Stimulated activated CD8-positive, alpha-beta memory T cell treated with anti-CD3 and anti-CD28 coated beads, Interleukin-7, amount 100 ng/mL, for 4 hours (primary cell): ENCODE data around the gene FILIP1.

Source experiments
- DNase-seq, 2 donors: peaks; one replicate each; pipeline ENCODE4 v3.0.0-alpha.2; 2020; ENCODE audit warnings: low read depth in 2 of 2

The FILIP1 gene, protein sequence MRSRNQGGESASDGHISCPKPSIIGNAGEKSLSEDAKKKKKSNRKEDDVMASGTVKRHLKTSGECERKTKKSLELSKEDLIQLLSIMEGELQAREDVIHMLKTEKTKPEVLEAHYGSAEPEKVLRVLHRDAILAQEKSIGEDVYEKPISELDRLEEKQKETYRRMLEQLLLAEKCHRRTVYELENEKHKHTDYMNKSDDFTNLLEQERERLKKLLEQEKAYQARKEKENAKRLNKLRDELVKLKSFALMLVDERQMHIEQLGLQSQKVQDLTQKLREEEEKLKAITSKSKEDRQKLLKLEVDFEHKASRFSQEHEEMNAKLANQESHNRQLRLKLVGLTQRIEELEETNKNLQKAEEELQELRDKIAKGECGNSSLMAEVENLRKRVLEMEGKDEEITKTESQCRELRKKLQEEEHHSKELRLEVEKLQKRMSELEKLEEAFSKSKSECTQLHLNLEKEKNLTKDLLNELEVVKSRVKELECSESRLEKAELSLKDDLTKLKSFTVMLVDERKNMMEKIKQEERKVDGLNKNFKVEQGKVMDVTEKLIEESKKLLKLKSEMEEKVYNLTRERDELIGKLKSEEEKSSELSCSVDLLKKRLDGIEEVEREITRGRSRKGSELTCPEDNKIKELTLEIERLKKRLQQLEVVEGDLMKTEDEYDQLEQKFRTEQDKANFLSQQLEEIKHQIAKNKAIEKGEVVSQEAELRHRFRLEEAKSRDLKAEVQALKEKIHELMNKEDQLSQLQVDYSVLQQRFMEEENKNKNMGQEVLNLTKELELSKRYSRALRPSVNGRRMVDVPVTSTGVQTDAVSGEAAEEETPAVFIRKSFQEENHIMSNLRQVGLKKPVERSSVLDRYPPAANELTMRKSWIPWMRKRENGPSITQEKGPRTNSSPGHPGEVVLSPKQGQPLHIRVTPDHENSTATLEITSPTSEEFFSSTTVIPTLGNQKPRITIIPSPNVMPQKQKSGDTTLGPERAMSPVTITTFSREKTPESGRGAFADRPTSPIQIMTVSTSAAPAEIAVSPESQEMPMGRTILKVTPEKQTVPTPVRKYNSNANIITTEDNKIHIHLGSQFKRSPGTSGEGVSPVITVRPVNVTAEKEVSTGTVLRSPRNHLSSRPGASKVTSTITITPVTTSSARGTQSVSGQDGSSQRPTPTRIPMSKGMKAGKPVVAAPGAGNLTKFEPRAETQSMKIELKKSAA (N-terminal part only)

DNA sequence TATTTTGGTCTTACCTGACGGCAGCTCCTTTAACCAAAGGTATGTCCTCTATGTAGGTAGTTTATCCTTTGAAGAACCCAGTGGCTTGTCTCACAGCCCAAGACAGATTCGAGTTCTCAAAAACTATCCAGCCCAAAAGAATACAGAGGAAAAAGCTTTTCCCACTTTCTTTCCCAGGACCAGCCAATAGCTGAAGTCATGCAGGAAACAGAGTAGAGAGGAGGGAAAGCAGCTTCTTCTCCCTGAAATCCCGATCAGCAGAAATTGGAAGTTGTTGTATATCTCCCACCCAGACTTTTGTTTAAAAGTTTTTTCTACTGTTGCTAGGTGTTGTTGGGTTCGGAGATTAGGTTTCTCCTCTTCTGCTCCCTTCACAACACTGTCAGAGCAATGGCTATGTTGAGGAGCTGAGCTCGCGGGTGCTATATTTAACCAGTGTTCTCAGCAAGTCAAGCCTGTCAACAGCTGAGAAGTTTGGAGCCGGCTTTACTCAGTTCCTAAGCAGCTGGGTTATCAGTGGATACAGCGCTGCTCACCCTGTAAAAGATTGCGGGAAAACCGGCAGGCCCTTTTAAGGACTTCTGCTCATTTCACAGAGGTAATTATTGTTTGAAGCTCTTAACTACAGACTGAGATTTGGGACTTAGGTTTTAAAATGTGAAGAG lies at the start of gene FILIP1:
Gene FILIP1 (minus strand): TSS at position 401 of the 665 bp plus-strand sequence. CDS start 78,828 bp downstream, outside the sequence.
- no peak for DNase-seq

DNA sequence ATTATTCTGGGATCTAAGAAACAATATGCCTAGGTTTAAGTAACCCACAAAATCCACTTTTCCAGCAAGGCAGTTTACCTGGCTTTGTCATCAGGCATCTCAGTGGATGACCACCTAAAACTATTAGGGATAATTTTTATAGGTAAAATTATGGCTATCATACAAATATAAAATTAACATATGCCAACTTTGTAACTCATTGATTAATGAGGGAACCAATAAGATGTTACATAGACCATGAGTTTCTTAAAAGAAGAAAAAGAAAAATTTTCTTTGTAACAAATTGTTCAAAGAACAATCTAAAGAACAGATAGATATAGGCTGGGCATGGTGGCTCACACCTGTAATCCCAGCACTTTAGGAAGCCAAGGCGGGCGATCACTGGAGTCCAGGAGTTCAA lies 49.7 kb upstream of the FILIP1 start:
- DNase-seq, result no peak

DNA sequence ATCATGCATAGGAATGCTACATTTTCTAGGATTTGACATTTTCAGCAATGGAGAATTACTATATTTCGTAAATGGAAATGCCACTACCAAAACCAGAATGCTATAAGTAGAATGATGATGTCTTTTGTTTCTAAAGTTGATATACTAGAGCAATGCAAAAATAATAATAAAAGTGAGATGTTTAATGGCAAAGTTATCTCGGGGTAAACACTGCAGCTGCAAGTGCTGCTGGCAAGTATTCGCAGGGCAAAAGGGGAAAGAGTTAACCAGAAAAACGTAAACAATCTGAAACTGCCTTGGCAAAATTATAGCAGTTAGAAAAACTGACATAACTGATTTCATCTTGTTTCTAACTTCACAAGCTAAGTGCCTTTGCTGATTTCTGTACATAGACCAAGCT lies 45.5 kb upstream of the FILIP1 start:
- DNase-seq, result no peak

DNA sequence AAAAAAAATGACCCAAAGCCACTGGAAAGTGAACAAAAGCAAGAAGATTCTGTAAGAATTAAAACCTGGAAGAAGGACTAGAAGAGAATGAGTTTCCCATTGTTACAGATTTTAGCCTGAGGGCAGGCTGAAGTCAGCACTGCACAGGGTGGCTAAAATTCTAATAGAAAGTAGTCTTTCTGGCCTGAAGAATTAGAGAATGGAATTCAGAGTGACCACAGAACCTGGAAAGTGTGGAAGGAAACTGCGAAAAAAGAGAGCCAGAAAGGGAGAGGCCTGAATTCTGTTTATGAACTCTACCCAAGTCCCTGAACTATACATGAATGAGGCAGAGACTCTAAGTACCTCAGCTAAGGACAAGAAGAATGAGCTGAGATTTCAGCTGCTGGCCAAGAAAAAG lies 38.9 kb upstream of the FILIP1 start:
- no peak for DNase-seq

DNA sequence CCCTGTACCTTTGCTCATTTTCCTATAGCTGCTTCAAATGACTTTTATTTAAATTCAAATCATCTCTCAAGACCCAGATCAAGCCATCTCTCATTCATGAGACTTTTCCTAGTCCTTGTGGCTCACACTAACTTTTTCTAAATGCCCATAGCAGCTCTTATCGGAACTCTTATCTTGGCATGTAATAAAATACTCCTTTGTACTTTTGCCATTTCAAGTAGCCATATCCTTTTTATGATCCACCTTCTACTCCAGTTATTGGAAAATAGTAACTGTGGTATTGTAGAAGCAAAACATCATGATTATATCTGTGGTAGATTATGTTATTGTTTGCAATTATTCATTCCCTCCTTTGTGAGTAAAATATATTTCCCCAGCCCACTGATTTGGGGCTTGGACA lies 37.6 kb upstream of the FILIP1 start:
- DNase-seq, result no peak

DNA sequence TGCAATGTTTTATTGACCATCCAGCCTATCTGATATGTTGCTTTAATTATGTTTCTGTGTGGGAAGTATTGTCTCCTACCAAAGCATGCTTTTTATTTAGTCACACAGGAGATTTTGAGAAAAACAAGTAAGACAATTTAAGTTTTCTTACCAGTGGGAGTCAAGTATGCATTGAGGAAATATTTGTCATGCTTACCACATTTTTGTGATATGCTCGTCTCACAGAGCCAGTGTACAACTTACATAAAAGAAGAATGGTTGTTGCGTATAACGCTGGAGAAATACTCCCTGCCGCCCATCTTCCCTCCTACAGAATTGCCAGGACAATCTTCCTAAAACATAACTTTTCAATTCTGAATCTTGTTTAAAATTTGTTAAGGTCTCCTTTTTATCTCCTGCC lies 37.1 kb upstream of the FILIP1 start:
- no peak for DNase-seq

DNA sequence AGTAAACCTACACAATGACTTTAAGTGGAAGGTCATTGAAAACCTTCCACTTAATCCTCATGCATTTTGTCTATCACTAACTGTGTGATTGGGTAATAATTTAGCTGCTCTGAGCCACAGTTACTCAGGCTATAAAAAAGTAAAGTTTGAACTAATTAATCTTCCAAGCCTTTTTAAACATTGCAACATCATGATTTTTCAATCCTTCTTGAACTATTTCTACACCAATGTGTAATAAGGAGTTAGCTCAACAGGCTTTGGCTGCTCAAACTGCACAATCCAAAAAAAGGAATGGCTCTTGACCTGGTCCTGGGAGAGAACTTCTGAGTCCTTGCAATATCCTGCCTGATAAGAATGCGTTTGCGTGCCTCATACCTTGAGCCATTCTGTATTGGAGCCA lies 34.8 kb upstream of the FILIP1 start:
- no peak for DNase-seq

DNA sequence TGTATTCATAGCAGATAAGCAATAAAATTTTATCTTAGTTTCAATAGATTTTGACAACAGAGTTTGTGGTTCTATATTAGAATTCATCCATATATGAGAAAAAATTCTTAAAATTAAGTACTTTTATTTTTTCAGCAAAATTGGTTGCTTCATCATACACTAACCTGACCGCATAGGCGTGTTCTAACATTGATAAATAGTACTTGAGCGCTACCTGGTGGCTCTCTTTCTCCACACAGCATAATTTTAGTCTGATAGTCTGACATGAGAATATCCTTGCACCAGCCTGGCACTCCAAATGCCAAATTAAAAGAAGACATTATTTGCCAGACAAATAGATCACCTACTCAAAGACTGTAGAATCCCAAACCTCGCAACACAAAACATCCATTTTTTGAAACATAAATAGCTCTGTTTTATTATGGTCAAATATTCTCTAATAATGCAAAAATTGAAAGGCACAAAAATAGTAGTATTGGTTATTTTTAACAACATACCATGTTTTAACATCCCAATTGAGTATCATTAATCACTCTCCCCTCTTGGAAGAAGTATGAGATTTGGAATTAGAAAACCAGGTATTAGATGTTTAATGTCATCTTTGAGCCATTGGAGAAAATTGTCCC lies 33.0 kb upstream of the FILIP1 start:
- DNase-seq, result peak in 1 of 2 donors; percentile 9

DNA sequence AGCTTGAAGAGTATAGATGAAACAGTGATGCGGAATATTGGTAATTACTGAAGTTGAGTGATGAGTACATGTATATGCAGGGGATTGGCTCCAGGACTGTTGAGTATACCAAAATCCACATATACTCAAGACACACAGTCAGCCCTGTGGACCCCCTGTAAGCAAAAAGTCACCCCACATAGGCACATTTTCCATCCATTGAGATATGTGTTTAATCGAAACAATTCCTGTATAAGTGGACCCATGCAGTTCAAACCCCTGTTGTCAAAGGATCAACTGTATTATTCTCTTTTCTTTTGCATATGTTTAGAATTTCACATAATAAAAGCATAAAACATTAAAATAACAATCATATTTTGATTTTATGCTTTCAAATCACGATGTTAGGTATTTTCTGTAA lies 32.1 kb upstream of the FILIP1 start:
- no peak for DNase-seq

DNA sequence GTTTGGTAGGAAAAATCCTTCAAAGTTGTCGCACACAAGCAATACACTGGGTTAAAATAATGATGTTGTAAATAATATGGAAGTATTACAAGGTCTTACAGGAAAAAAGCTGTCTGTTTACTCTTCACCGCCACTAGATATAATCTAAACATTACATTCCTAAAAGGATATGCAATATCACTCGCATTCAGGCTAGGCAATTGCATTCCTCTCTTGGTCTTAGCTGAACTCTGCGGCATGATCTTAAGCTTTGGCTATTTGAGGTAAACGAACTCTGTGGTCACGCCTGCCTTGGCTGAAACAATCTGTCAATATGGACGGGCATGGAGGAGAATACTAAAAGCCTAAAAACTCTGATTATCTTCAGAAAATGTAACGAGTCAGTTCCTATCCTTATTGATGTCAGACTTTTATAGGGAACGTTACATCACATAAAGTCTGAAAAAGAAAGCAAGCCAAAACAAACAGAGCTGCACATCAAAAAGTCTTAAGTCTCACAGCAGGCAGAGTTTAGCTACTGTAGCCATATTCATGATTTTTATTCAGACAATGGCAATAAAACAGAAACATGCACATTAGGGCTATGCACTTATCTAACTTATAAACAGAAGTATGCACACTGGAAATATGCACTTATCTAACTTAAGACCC lies 30.8 kb upstream of the FILIP1 start:
- no peak for DNase-seq

DNA sequence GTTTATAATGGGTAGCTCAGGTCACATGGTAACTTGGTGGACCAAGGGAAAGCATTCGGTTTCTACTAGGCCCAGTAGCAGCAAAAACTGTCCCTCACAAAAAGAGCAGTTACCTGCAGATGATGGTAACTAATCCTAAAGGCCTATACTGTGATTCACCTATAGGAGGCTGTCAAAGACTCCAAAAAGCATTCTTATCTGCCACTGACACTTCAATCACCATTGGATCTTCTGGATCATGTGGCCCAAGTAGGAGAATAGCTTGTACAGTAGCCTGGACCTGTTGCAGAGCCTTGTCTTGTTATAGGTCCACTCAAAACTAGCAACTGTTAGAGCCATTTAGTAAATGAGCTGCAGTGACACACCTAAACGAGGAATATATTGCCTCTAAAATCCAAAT lies 23.2 kb upstream of the FILIP1 start:
- DNase-seq, result no peak

DNA sequence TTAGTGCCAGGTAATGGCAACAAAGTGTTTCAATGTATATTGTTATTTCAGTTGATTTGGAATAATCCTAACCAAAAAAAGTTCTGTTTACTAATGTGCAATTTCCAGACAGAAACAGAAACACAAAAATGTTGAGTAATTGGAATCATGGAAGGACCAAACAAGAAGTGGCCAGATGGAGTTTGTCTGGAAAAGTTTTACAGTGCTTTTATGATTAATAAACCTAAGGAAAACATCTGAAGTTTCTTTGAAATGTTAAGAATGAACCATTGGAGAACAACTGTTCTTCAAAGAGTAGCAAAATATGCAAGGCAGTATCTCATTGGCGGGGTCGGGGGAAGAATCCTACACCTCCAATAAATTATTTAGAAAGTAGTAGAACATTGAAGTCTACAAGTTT lies 19.0 kb upstream of the FILIP1 start:
- DNase-seq, result no peak

DNA sequence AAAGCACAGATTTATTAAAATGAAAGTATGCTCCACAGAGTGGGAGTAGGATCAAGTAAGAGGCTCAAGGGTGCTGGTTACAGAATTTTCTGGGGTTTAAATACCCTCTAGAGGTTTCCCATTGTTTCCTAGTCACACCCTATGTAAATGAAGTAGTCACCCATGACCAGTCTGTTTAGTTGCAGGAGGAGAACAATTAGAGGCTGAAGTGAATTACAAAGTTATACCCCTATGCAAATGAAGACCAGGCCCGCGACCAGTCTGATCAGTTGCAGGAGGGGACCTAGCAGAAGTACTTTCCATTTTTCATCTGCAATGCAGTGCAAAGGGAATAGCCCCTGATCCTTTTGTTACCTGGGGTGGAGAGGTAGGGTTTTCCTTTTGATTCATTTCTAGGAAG lies 11.8 kb upstream of the FILIP1 start:
- no peak for DNase-seq

DNA sequence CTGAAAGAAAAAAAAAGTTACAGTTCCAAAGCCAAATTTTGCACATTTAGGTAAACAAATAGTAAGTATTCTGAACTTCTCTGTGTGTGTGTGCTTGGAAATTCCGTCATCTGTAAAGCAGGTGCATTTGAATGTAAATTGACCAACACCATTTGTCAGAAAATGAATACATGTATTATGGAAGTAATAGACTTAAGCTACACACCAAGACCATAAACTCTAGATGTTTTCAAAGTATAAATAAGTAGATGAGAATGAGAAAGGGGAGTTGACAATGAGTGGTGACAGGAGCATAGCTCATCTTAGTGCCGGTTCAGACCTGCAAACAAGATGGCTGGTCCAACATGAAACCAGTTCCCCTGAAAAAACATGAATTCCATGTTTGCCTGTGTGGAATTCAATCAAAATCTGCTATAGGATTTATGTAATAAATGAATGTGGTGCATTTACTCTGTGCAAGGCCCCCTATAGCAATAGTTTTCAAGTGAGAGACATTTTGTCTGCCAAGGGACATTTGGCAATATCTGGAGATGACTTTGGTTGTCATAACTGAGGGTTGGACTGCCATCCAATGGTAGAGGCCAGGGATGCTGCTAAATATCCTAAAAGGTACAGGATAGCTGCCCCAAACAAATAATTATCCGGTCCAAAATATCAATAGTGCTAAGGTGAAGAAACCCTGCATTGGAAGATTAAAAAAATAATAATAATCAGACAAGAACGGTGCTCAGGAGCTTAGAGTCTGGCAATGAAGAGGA lies 11.0 kb upstream of the FILIP1 start:
- DNase-seq, result no peak

DNA sequence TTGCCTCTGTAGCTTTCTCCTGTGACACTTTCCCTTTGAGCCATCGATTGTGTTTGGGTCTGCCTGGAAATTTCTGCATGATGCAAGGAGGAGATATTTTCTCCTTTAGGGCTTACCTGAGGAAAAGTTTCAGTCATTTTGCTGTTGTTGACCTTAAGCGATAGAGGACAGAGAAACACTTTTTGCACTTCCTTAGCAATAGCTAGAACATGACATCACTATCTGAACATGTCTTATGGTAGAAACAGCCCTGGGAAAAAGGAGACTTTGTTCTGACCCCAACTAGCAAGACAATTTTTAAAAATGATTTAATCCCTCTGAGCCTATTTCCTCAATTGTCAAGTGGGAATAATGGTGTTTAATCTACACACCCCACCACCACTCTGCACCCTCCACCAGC lies 9.7 kb upstream of the FILIP1 start:
- no peak for DNase-seq

DNA sequence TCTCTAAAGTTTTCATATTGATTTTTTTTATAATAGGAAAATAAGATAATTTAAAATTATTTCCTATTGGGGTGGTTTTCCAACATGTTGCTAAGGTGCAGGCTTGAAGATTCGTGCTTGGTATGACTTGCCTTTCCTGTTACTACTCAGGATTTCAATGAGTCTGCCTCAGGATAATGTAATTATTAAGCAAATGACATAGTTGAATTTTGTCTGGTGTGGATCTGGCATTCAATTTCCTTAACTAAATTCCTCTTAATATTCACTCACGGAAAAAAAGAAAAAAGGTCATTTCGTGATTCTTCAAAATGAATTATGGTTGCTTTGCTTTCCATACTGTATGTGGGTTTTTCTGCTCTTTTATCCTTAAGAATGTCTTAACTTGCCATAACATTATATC lies 9.3 kb upstream of the FILIP1 start:
- DNase-seq, result no peak

DNA sequence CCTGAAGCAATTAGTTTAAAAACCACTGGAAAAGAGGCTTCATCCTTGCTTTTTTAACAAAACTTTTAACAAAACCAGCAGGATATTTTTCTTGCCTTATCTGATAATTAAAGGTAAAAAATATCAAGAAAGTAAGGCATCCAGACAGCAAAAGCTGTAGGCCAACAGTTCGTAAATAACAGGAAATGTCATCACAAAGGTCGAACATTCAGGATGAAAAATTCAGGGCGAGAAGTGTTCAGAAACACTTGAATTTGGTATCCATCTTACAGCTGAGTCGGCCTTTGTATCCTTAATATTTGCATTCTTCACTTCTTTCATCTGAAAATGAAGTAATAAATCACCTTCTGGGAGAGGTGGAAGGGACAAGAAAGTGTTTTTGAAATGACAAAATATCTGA lies 8.2 kb upstream of the FILIP1 start:
- DNase-seq, result no peak

DNA sequence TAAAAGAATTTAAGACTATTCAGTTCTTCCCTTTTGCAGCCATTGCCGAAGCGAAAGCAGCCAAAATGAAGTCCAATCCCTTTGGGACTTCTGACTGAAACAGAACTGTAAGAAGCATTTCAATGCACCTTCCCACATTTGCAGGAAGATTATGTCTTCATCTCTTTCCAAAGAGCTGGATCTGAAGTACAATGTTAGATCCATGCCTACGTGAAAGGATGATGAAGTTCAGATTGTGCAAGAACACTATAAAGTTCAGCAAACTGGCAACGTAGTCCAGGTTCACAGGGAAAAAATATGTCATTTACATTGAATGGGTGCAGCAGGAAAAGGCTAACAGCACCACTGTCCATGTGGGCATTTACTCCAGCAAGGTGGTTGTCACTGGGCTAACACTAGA lies 6.0 kb upstream of the FILIP1 start:
- no peak for DNase-seq

DNA sequence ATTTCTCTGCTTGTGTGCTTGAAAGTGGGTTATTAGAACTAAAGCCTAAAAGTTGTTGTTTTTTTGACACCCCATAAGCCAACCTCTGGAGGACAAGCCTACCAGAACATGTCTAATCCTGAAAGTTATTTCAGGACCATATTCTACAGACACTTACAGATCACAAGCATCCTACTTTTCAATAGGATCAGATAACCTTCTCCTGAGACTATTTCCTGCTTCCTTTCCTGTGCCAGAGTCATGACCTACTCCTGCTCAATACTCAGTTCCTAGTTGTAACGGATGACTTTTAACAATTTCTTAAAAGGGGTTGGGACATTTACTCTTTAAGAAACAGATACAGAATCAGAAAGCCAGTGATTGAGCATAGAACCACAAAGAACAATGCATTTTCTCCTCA lies 5.3 kb upstream of the FILIP1 start:
- DNase-seq, result no peak

DNA sequence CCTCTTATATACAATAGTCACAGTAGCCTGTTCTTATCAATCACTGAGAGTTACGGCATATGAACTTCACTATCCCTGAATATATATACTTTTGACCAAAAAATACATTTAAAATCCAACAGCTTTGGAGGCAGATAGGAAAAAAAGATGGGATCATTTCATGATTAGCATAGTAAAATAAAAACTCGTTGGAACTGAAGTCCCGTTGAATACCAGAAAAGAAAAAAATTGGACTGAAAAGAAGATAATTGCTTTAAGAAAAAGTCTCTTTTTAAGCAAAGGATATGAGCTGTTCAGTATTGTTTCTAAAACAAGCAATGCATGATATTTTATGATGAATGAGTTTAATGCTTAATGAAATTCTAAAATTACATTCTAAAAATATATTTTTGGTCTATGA lies 4.4 kb upstream of the FILIP1 start:
- DNase-seq, result no peak
